GM20431 (cell line): ENCODE data around the gene NALCN.

Source experiments
- in situ Hi-C: fragments of 300-500 bp; cut with MseI, MboI; formaldehyde crosslinking; loops from one replicate; pipeline ENCODE4 v1.15.0; 2020; ENCODE audit warnings: low sequenced_read_pairs; ENCODE audit not compliant: unreplicated experiment

NALCN gene

DNA sequence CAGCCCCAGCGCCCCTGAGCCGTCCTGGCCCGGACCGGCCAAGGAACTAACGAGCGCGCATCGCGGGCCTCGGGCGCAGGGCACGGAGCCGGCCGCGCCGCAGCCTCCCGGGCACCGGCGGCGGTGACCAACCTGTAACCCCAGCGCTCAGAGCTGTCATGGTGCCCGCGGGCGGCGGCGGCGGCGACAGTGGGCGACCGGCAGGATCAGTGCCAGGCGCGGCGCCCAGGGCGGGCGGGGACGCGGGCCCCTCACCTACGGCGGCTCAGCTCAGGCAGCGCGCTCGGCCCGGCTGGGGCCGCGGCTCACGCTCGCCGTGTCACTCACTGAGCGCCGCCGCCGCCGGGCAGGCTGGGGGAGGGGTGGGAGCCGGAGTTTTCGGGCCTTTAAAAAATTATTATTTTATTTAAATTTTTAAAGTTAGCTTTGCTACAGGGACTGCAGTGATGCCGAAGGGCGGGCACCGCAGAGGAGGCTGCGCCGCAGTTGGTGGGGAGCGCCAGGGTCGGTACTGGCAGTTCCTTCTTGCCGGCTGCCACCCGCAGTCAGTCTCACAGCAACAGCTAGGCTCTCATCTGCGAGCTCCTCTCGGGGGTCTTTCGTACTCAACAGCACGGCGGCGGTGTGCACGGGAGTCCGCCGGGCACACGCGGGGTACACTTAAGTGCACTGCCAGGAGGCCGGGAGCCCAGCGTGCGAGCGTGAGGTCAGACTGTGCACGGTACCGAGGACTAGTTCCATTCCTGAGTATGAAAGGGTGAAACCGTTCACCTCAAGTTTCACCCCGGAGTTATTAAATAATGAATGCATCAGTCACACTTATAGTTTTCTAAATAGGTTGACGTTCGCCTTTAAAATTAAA is at the start of gene NALCN:
NALCN (minus strand) TSS at position 328 of the 862 bp plus-strand sequence. CDS start 17,382 bp downstream, outside the sequence.
- in situ Hi-C loops, result no loop called here

DNA sequence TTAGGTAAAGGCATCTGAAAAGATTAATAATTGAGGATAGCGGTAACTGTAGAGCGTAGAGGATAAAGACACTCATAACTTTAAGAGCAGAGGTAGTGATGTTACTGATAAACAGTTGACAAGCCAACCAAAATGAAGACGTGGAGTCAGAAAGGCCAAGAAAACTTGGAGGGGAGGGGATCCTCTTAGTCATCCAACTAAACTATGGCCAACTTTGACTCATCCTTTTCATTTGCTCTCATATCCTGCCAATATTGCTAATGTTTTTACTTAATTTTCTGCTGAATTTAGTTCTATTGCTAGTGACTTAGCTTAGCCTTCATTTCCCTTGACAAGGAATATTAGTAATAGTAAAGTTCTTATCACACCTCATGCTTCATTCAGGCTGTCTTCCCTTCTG is 49.6 kb upstream of the NALCN start:
- in situ Hi-C loops, result no loop called here

DNA sequence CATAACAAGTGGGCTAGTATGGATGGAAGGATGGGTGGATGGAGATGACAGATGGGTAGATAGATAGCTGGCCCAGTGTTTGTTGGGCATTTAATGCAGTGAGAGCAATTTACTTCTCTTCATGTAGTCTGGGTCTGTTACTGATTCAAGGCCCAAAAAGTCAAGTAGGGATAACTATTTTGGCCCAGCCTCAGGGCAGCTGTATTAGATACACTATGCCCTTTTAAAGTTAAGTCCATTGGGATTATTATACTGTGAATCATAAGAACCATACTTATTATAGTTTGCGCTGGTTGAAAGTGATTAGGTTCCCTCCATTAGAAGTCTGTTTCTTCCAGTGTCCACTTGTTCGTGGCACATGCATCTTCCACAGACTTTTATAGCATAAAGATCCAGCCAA is 40.9 kb upstream of the NALCN start:
- in situ Hi-C loops, result no loop called here

DNA sequence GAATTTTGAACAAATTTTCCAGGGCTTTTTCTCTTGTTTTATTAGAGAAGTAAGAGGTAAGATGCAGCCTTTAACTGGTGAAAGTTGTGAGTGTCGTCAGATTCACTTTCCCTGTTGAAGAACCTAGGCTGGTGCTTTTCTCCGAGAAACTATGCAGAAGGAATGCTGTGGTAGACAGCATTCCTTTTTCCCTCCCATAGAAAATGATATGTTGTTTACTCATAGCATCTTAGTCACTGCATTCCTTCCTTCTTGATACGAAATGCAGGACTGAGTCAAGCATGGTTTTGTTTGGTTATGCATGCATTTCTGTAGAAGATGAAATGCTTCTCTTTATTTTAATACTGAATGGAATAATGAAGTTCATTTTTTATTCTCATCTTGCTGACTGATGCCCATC is 39.6 kb upstream of the NALCN start:
- in situ Hi-C loops, result no loop called here

DNA sequence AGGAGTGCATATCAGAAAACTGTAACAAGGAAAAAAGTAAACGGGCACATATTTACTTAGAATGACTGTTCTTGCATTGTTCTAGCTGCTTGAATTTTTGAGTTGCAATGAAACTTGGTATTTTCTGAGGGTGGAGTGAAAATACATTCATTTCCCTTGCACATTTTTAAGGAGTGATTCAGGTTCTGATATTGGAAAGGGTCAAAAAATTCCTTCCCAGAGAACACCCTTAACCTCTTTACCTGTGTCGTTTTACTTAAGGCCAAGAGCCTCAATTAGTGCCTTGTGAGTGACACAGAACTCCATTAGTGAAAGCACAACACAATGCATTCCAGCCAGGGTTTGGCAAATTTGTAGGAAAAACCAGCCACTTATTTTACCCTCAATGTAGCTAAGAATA is 38.5 kb upstream of the NALCN start:
- in situ Hi-C loops, result no loop called here

DNA sequence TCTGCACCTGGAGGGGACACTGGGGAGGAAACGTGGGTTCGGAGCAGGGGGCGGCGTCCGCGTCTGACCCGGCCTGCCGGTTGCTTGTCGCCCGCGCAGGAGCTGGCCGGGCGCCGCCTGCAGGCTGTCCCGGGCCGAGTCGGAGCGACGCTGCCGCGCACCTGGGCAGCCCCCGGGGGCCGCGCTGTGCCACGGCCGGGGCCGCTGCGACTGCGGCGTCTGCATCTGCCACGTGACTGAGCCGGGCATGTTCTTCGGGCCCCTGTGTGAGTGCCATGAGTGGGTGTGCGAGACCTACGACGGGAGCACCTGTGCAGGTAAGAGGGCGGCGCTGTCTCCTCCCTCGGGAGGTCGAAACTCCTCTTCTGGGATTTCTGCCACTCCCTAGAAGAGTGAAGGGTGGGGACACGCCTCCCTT is 37.5 kb upstream of the NALCN start:
- in situ Hi-C loops, result no loop called here

DNA sequence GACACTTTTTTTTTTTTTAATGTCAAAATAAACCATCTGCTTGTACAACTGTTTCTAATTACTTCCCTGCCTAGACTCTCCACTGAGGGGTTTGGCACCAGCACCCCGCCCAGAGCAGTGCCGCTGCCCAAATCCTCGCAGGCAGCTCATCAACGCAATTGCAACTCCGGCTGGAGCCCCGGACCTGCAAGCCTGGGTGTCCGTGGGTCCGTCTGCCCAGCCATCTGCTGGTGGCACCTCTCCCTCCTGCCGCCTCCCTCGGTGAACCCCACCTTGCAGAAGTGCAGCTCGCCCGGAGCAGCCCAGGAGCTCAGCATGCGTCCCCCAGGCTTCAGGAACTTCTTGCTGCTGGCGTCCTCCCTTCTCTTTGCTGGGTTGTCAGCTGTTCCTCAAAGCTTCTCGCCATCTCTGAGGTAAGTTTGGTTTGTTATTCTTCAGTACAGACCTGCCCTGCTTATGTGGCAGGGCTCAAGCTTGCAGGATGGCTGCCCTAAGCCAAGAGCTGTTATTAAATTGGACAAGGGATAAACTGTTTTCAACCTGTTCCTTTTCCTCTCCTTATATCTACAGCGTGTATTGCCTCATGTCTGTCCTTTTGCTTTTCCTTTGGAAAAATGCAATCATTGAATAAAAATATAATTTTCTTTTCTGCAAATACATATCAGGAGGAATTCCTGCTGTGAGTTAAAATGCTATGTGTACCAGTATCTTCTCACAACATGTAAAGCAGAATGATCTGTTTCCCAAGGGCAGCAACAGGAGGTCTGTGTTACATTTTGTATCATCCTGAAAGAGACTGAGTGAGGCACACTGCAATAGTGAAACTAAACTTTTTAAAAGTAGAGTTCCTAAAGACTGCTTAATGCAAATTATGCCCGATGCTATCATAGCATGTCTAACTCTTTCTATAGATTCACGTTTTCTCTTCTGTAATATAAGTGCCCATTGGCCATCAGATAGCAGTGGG is 36.5 kb upstream of the NALCN start, which contains the start of gene ITGBL1:
ITGBL1 (plus strand) TSS at position 157 of the 967 bp plus-strand sequence; CDS start at position 316, 159 bp downstream.
- in situ Hi-C loops, result no loop called here

DNA sequence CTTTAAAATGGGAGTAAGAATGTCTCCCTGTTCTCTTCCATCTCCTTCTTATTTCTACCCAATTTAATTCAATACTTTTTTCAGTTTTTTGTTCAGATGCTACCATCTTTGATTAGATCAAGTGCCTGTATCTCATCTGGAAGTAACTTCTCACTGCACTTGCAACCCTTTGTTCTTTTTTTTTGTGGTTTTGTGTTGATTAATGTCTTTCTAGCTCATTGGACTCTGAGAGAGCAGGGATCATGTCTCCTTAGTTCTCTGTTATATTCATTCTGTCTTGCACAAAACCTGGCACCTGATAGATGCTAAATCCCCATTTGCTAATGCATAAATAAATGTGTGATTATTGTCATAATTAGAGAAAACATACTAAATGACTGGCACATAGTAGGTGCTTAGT is 35.3 kb upstream of the NALCN start:
- in situ Hi-C loops, result no loop called here

DNA sequence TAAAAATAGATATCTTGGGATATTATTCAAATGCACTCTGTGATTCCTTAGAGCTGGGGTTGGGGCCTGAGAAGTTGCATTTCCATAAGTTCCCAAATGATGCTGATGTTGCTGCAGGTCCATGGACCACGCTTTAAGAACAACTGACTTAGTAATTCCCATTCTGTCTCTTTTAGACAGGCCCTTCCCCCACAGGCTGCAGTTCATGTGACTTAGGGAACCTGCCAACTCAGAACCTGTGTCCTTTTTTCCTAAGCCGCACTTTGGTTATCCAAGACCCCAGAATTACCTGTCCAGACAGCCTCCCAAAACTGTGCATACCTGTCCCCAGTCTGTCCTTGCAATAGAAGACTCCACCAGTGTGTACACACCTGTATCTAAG is 34.4 kb upstream of the NALCN start:
- in situ Hi-C loops, result no loop called here

DNA sequence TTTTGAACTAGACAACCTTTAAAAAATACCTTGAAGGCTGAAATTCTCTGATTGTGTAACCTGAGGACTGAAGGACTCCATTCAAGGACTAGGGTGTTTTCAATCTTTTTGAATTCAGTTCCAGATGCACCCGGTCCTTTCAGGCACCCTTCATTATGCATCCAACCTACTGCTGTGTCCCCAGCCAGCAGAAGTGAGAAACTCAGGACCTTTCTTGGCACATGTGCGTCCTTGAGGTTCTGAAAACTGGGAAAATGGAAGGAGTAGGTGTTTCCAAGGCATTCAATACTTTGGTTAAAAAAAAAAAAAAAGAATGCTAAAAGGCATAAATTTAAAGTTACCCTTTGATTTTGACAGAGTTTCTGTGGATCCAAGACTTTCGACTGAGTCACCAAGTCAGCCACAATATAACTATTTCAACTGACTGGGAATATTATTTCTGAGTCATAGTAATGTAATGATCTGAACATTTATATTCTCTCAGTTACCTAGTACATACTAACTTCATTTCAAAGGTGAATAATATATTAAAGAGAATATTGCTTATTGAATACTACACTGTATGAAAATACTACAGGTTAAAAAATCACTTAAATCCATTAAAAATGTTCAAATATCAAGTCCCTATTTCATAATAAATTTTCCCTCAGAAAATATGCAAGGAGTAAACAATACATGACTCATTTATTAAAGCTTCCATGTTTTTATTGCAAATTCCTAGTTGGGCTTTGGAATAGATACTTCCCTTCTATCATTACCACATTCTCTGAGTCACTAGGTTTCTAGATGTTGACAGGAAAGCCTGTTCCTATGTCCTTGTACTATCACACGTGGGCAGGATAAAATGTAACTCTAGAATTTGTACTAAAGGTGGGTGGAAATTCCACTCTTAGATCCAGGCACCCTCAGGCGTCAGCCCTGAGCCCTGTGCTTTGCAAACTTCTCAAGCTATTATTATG is 33.8 kb upstream of the NALCN start:
- in situ Hi-C loops, result no loop called here

DNA sequence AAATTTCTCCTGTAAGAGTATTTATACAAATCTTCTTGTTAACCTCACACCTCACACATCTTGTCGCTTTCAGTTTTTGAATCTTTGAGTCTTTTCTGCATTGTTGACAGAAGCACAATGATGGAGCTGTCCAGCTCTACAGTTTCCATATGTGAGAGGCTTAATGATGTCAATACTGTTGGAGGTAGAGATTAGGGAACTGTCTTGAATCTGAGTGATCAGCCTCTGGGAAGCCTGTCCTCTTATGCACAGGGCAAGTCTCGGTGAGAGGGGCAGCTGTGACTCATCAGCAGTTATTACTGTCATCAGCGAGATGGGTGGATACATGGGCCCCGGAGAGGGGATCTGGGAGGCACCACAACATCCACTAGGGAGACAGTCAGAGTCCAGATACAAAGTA is 31.5 kb upstream of the NALCN start:
- in situ Hi-C loops, result no loop called here

DNA sequence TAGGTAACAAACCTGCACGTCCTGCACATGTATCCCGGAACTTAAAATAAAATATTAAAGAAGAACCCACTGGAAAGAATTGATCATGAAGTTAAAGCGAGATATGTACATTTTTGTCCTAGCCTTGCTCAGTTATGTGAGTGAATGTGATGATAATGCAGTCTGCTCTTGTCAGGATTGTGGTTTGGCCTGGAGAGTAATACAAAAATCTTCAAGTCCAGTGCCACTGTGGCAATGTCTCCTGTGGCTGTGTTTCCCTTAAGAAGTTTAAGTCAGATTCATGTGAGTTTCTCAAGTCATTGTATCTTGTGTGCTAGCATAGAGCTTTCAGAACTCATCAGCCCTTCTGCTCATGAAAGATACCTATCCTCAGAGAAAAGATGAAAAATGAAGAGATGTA is 18.2 kb upstream of the NALCN start:
- in situ Hi-C loops, result no loop called here

DNA sequence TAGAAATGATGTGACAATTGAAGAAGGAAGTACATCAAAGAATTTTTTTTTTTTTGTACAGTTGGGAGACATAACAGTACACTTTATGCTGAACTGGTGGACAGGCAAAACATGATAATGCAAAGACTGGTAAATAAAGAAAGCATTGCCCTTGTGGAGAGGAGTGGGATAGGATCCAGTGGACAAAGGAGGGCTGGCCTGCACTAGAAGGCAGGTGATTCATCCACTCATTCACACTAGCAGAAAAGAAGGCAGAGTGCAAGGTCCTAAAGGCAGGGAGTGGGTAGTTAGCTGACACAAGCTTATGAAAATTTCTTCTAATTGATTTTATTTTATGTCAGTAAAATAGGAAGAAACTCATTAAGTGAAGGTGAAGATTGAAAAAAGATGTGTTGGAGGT is 17.6 kb upstream of the NALCN start:
- in situ Hi-C loops, result no loop called here

DNA sequence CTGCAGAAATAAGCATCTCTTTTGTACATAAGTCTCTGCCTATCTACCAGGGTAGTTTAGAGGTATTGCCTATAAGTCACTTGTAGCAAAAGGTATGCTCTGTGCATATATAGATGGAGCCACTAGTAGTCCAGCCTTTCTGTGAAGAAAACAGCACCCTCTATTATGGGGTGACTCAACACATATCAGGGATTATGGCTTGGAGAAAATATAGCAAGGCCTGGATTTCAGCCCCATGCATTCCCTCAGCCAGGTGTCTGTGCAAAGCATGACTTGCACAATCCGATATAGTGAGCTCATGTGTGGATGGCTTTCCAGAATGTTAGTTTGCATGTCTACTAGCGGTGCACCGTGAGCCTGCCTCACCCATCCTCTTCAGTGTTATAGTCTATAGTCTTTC is 13.4 kb upstream of the NALCN start:
- in situ Hi-C loops, result no loop called here

DNA sequence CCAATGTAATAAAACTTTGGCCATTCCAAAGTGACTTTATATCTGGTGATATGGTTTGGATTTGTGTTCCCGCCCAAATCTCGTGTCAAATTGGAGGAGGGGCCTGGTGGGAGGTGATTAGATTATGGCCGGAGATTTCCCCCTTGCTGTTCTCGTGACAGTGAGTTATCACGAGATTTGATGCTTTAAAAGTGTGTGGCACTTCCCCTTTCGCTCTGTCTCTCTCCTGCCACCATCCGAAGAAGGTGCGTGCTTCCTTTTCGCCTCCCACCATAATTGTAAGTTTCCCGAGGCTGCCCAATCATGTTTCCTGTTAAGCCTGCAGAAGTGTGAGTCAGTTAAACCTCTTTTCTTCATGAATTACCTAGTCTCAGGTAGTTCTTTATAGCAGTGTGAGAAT is 9.3 kb upstream of the NALCN start:
- in situ Hi-C loops, result no loop called here

DNA sequence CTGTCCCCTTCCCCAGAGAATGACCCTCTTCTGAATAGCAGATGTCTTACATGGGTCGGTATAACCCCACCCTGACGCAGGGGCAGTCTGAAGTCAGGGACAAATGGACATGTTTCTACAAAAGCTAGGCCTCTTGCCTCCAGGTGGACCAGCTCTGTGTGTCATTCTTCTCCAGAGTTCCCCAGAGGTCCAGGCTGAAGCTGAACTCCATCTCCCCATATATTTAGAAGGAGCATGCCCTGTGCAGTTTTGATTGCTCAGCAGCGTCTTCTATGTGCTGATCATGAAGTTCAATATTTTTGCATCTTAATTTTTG is 8.8 kb upstream of the NALCN start:
- in situ Hi-C loops, result no loop called here

DNA sequence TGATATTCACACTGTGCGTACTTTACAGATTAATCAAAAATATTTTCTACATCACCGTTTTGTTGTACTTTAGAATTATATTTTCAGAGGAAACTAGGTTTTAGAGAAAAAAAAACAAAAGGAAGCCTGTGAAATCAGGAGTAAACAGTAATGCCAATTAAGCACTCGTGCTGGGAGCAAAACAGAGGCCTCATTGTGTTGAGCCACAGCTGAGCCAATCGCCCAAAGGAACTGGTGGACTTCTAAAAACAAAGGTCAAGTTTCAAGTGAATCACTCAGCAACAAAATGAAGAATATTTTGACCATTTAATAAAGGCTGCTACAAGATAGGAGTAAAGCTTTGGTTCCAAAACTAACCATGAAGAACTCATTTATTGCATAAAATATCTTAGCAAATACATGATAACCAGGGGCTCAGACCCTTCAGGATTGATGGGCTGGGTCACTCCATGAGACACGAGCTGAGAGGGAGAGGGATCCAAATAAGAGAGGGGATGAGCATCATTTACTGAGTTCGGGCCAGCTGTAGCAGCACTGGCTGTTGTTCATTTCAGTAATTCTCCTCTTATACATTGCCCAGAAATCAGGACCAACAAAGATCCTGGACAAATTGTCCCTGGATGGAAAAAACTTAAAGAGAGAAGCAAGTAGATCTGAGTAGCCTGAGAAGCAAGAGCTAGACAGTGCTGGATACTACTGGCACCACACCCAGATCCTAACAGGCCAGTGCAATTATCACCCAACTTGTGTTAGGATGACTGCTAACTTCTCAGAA is 8.3 kb upstream of the NALCN start:
- in situ Hi-C loops, result no loop called here

DNA sequence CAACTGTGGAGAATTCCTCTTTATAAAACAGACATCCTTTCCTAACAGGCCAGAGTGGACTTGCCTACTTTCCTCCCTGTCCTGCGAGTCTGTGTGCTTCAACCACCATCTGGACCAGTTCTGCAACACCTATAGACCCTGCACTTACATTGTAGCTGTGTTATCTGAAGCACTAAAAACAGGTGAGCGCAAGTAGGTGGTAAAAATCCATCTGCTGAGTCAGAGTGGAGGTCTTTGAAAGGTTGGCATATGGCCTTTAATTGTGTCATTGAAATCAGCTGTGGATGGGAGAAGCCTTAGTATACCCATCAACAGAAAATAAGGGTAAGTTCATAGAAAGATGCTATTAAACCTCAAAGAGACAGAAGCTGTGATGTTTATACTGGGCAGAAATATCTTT is 7.6 kb upstream of the NALCN start:
- in situ Hi-C loops, result no loop called here

DNA sequence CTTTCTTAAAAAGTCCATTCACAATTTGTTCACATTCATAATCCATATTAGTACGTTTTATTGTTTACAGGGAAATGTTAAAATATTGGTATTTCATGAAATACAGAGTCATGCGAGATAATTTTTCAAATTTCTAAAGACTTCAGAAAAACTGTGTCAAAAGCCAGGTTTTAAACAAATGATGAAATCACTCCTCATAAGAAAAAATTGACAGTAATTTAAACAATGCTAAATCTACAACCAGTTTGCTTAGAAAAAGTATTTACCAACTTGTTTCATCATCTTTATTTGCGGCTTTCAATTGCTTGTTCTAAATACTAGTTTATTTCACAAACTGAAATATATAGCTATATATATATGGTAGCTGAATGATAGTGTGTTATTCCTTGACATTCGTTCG is 1.2 kb upstream of the NALCN start:
- in situ Hi-C loops, result no loop called here
